Fibroblast of skin of back (primary cell): ENCODE results near the gene MFRP. TPM values are rescaled to one million over a fixed set of nuclear protein-coding genes. Genes with fewer than 3 reads are reported as not detected.
A peak's percentile ranks its signal among the peaks of the same experiment; 100 is the strongest.
"Not testable (repeated sequence)": the region's sequence is repeated elsewhere in the genome, so short reads cannot be mapped to it uniquely, and the experiment has no call there.

ENCODE experiments used
- DNase-seq: peaks from one replicate; pipeline ENCODE4 v3.0.0-alpha.2; 2013
- polyA plus RNA-seq, 2 experiments: library from polyadenylated mRNA; unstranded; fragments of 120-200 nt; gene quantifications; one replicate each; pipeline ENCODE4 v1.2.1, GENCODE V29; 2013; ENCODE audit not compliant: insufficient read length in 2 of 2

Gene MFRP
- not detected for polyA plus RNA-seq (2013, experiment 1 of 2; ENCODE audit: insufficient read length)
- polyA plus RNA-seq (2013, experiment 2 of 2; ENCODE audit: insufficient read length): not detected

DNA sequence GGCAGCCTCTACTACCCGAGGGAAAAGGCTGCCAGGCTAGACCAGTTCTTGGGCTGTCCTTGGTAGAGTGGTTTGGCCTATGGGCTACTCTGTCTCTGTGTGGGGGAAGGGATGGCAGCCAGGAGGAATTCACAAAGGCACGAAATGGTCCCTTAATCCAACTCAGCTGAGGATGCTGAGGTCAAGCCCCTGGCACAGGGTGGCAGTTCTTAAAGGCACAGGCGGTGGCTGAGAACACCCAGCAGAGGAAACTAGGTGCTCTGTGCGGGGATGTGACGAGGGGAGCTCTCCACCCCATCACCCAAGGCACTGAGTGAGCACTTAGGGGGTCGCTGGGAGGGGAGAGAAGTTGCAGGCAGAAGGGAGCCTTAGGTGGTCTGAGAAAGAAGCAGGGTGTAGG, at the start of gene MFRP:
Gene MFRP, minus strand, starts transcription at position 101 of the 400 bp plus-strand sequence. CDS start 192 bp downstream, outside the sequence.
- DNase-seq: no peak

DNA sequence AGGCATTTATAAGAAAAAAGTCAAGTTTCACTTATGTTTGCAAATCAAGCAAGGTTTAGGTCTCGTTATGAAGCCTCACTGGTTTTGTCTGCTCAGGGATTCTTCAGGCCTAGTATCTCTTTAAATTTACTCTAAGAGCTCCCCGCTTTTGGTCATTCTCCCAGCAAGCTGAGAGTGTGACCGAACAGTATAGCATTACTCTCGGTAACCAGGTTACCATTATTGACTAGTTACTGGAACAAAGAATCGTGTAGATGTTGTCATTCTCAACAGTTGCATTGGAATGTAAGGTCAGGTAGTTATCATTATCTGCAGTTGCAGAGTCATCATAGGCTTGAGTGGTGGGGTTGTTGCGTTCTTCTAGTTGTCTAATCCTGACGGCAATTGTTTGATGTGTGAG, 44.8 kb upstream of the MFRP start:
- no peak for DNase-seq

DNA sequence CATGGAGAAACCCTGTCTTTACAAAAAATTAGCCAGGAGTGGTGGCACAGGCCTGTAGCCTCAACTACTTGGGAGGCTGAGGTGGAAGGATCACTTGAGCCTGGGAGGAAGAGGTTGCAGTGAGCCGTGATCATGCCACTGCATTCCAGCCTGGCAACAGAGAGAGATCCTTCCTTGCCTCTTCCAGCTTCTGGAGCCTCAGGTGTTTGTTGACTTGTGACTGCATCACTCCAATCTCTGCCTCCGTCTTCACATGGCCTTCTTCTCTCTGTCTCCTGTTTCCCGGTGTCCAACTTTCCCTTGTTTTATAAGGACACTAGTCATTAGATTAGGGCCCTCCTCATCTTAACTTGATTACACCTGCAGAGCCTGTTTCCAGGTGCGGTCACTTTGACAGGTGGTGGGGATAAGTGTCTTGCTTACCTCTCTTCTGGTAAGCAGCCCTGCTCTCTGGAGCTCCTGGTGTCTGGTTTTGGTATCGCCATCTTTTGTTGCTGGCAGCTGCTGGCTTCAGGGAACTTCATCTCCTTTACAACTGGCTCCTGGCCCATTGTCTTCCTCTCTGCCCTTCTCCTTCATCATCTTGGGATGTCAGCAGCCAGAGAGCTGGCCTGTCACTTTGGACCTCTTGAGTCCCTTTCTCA, 43.2 kb upstream of the MFRP start:
- DNase-seq: no peak

DNA sequence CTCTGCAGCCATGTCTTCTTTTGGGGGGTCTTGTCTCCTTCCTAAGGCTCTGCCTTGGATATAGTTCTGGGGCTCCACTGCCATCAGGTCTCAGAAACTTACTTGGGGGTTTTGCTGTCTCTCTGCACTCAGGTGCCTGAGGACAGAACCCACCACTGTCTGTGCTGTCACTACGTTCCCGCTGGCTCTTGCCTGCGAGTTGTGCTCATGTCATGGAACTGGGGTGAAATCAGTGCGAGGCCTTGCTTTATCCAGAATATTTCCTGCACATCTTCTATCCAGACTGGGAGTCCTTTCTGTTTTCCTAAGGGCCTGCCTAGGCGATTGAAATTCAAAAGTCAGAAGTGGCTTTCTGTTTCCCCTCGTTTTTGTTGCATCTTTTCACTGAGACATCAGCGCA, 41.6 kb upstream of the MFRP start:
- DNase-seq: no peak

DNA sequence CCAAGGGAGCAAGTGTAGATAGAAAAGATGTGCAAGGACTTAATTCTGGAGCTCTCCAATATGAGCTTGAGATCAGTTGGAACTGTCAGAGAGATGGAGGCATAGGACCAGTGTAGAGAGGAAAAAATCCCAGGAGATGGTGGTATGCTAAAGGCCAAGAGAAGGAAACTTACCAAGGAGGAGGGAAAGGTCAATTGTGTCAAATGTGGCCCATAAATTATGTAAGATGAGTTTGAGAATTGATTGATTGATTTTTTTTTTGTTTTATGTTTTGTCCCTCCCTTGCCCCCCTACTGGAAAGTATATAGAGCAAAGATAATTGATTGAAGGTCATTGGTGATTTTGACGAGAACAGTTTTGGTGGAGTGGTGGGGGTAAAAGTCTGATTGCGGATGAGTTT, 37.8 kb upstream of the MFRP start:
- no peak for DNase-seq

DNA sequence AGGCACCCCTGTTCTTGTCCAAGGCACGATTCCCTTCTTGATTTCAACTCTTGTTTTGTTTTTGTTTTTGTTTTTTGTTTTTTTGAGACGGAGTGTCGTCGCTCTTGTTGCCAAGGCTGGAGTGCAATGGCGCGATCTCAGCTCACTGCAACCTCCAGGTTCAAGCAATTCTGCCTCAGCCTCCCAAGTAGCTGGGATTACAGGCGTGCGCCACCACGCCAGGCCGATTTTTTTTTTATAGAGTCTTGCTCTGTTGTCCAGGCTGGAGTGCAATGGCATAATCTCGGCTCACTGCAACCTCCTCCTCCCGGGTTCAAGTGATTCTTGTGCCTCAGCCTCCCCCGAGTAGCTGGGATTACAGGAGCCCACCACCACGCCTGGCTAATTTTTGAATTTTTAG, 36.0 kb upstream of the MFRP start:
- DNase-seq: not testable (repeated sequence)

DNA sequence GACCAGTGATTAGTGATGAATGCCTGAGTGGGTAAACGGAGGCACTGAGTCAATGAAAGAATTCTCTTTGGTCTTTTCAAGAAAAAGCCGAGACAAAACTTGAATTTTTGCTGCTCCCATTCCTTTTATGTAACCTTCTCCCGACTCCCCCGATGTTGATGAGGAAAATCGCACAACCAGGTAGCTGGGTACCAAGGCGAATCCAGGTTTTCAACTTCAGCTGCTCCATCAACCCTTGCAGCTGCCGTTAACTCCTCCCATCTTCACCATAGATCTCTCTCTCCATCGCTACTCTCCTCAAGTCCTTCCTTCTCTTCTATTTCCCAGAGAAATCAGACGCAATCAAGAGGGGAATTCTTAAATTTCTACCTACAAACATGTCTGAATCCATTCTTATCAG, 35.6 kb upstream of the MFRP start:
- no peak for DNase-seq

DNA sequence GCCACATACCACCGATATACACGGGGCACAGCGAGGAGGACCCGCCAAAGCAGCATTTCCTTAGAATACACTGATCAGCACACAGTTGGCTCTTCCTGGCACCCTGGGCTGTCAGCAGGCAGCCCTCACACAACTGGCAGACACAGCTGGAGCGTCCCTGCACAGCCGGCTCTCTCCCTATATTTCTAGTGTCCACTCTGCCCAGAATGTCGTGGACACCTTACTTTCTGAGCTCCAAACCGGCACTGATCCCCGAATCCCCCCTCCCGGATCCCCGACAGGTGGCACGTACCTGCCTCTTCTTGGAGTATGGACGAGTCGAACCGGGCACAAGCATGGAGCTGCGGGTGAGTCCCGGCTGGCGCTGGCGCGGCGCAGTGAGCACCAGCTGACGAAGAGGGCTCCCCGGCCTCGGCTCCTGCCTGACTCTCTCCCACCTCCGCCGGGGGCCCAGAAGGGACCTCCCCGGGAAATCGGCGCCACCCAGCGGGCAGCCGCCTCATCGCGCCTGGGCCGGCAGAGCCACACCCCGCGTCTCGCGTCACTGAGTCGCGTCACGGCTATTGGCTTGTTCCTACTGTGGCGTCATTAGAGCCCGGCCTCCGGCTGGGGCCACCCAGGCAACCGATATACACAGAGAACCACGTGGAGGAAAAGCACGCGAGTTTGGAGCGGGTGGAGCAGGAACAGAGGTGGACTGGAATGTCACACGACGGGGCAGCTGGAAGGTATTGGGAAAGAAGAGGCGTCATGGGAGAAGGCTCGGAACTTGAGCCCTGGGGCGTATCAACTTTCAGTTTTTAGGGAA, 34.9 kb upstream of the MFRP start, which contains the start of gene USP2:
Gene USP2, minus strand, starts transcription at position 510 of the 808 bp plus-strand sequence. CDS start 8,210 bp downstream, outside the sequence.
- DNase-seq: peak; percentile 94

DNA sequence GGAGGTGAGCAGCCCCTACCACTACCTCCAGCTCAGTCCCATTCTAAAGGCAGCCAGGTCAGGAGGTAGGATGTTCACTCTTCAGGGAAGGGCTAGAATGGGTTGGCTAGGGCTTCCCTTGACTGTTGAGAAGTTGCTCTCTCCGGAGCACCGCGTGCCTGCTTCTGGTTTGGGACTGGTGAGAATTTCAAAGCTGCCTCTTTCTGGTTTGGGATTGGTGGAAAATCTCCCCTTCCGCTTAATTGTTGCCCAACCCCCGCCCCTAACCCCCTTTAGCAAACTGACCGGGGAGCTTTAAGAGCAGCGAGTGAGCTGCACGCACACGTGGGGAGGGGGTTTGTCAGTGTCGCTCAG, 34.3 kb upstream of the MFRP start:
- no peak for DNase-seq

DNA sequence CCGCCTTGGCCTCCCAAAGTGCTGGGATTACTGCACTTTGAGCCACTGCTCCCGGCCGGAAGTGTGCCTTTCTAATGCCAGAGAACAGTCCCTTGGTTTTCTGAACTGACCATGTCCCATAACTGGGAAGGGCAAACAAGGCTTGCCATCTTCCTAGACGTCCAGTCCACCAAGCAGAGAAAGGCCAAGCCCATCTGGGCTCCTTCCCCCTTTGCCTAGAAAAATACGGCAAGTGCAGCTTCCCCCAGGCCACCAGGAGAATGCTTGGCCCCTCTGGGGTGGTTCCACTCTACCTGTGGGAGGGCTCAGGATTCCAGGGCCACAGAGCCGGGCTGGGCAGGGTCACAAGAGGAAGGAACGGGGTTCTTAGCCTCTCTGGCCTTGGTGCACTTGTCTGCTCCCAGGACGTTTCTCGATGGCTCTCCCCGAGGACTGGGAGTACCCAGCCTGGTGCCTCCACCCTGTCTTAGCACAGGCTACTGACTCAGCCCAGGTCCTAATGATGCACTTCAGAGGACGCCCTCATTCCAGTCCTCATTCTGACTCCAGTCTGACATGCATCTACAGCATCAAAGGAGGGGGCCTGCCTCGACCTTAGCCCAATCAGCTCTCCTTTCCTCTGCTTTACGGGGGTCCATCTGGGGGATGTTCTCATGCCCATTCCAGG, 33.8 kb upstream of the MFRP start:
- DNase-seq: no peak

DNA sequence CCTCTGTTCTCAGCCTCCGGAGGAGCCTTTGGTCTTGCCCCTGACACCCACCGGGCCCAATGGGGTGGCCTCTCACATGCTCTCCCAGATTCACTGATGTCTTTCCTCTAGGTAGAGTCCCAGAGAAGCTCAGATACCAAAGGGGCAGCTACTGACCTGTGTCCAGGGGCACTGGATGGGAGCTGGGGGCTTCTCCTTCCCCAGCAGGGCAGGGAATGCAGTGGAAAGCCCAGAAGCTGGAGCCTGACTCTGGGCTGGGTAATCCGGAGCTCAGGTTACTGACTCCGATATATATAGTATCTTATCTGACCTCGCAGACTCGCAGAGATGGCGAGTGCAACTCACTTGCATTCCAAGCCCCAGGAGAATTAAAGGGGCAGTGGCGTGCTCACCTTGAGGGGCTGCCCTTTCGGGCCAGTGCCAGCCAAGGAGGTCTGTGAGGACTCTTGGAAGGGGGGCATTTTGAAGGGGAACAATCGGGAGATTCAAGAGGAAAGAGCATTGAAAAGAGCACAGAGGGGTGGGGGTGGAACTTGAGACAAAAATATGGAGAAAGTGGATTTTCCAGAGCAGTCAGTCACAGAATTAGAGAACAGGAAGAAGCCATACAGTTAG, 32.5 kb upstream of the MFRP start:
- DNase-seq: no peak

DNA sequence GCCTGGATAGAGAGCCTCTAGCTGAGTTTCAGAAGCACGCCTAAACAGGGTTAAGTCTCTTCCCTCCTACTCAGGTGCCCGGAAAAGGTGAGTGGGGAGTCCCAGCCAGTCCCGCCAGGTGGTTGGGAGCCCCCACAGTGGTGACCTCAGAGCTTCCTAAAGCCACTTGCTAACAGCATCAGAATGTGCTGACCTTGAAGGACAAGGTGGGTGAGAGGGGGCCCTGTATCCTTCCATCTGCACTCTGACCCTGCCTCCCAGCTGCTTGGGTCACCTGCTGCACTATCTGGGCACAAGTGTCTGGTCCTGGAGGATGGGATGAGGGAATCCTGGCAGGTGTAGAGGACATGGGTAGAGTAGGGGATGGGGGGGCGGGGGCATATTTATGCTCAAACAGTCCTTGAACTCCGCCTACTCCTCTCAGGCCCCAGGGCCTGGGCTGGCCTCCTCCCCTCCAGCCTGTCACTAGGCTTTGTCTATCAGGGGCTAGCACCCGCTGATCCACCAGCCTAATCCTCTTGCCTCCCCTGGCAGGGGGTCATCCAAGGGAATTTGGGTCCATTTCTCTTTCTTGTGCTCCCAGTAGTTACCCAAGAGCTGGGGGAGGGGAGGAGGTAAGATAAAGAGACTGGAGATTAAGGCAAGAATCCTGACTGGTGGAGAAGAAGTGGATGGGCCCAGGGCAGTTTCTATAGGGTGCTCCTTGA, 31.6 kb upstream of the MFRP start:
- no peak for DNase-seq

DNA sequence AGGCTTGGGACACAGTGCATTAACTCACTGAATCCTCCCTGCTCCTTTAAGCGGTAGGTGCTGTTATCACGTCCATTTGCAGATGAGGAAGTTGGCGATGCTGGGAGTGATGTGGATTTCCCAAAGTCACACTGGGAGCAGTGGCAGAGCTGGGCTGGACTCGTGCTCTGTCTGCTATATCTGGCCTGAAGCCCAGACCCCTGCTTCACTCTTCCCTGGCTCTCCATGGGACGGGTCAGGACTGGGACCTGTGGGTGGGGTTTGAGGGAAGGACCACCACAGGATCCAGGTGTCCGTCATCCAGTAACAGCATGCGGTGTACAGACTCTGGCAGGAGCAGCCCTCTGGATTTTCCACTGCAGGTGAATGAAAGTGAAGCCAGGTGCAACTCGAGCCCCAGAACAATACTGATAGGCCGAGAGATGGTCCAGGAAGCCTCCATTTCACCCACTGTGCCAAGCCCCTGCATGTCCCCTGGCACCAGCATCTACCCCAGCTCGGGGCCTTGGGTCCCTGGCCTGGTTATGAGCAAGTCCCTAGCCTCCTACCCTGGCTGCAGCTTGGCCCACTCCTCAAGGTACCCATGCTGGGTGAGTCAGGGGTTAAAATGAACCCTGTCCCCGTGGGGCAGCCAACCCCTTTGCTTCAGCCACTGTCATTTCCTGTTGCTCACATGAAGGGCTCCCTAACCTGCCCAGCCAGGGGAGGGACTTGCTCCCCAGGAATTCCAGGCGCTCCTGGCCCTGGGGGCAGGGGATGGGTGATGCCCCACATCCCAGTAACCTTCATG, 30.8 kb upstream of the MFRP start:
- no peak for DNase-seq

DNA sequence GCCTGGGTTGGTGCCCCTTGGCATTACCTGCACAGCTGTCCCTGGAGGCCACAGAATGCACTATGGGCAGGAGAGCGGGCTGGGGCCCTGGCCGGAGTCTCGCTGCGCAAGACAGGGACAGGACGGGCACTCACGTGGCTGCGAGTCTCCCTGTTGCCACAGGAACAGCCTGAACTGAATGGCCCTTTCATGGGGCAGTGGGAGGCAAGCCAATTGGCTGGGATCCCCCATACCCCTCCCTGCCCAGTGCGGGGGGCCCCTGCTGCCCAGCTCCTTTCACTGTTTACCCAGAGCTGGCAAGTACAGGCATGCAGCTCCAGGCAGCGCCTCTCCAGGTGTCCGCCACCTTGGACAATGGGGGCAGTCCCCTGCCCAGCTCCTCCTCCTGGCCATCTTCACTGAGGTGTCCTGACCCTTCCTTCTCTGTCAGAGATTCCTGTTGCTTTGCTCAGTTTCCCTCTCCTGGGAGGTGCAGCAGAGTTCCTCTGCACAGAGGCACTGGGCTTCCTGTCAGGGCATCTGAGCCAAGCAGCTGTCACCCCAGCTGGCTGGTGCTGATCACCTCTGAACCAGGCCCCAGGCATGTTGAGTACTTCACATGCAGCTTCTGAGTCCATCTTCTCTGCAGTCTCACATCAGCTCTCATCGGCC, 29.8 kb upstream of the MFRP start:
- no peak for DNase-seq

DNA sequence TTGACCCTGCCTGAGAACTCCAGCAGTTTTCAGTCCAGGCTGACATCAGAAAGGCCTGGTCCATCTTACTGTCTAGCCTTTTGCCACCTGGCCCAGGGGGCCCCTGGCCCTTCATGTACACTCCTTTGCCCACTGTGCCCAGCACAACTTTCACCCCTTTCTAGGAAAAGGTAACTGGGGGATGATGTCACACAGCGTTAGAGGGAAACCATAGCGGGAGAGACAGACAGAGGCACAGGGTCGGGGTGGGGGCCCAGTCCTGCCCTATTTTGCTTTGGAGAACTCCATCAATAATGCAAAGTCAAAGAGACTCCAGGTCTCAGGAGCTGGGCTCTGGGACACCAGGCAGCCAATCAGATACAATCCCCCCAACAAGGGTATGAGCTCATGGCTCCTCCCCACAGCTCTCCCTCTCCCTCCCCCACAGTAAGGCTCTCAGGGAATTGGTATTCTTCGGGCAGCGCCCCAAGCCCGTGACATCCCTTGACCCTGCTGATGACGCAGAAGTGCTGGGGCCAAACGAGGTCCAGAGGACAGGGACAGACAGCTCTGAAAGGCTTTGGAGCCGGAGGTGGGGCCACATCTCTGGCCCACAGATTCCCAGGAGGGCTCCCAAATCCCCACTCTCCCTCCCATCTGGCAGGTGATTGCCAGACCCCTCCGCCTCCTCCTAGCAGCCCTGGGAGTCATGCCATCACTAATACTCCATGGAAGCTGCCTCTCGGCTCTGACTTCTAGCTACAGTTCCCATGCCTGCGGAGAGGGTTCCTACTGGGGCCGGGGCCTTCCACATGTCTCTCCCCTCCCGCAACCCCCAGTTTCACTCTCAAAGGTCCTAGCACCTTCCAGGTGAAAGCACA, 29.1 kb upstream of the MFRP start:
- DNase-seq: peak; percentile 40

DNA sequence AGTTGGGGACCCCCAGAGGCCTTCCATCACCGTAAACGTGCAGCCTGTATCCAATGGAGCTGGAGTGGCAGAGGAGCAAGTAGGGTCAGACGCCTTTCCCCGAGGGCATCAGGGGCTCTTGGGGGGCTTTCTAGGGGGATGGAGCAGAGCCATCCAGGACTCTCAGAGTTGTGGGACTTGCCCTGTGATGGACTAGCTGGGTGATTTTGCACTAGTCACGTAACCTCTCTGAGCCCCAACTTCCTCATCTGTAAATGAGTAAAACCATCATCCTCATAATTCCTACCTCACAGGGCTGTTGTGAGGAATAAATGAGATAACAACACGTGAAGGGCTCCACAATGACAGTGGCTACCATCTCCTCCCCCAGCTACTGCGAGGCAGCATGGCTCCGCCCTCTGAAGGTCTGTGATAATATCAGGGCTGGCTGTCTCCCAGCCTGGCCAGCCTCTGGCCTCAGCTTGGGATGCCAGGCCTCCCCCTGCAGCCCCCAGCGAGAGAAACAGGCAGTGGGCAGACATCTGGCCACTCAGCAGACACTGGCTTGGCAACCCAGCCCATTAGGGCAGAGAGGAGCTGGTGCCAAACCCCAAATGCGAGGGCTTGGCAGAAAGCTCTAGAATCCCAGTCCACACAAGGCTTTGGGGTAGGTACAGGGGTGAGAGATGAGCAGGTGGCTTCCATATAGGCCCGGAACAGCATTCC, 28.3 kb upstream of the MFRP start:
- DNase-seq: no peak

DNA sequence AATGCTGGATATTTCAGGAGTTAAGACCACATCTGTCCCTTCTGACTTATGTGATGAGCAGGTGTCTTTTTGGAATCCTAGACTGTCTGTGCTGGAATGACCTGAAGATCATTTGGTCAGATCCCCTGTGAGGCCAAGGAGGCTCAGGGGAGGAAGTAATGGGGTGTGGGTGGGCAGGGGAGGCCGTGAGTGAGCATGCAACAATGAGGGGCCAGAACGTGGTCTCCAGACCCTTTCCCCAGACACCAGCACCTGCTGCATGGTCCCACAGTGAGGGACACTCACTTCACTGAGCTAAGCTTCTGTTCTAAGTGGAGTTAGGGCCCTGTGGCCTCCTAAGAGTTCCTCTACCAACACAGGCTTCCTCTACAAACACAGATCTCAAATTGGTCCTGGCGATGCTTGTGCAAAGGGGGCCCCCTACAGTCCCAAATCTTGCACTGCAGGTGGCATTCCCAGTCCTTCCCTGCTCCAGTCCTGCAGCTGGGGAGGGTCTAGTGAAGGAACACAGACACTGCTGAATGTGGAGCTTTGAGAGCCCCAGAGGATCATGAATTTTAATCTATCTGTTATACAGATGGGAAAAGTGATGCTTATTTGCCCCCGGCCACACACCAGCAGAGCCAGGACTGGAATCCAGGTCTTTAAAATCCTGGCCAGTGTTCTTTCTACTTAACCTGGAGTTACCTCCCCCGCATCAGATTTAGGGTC, 27.6 kb upstream of the MFRP start:
- peak; percentile 70 for DNase-seq

DNA sequence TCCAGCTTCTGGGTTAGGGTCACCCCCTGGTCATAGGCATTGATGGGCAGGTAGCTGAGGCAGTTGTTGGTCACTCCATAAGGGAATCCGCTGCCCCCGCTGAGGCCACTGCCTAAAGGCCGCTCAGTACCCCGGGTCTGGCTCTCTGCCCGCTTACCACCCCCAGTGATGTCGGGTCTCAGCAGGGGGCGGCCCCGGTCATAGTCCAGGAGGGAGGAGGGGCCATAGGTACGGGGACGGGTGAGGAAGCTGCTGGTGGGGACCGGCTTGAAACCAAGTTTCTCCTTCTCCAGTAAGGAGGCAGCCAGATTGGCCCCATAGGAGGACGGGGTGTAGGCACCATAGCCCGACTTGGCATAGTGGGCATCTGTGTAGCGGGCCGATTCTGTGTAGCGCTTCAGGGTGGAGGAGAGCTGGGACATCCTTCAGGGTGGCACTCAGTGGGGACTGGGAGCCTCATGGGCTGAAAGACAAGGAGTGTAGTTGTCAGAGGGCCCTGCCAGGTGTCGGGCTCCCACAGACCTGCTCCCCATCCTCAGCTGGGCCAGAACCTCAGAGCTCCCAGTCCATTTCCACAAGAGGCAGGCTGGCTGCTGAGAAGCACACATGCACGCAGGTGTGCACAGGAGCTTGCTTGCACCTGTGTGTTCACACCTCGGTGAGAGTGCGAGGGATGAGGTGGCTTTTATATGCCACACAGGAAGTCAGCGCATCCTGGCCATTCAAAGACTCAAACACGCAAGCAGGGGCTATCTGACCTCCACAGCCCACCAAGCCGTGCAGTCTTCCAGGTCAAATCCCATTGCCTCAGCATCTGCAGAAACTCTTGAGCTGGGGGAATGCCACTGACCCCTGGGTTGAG, 26.8 kb upstream of the MFRP start:
- no peak for DNase-seq
